Stimulated activated CD8-positive, alpha-beta memory T cell treated with anti-CD3 and anti-CD28 coated beads, Interleukin-7, amount 100 ng/mL, for 1 hour (primary cell): Measurements from ENCODE around the gene CACNA1H.
"Not testable (repeated sequence)": the region's sequence is repeated elsewhere in the genome, so short reads cannot be mapped to it uniquely, and the experiment has no call there.

ENCODE experiments used
- DNase-seq, 2 donors: peaks; one replicate each; pipeline ENCODE4 v3.0.0-alpha.2; 2020; ENCODE audit warnings: low read depth in 2 of 2

Gene CACNA1H

GRCh38 chr16:1192384-1193073, 39.6 kb downstream of the CACNA1H start:
- no peak for DNase-seq

- DNase-seq = no peak
These were observed 40.4 kb downstream of the CACNA1H start for GRCh38 chr16:1193143-1193824.

GRCh38 chr16:1193825-1194581, 41.1 kb downstream of the CACNA1H start:
- DNase-seq = no peak

- DNase-seq = no peak
These were observed 41.9 kb downstream of the CACNA1H start for GRCh38 chr16:1194665-1195392.

GRCh38 chr16:1195393-1195666, 42.4 kb downstream of the CACNA1H start:
- no peak for DNase-seq

DNA sequence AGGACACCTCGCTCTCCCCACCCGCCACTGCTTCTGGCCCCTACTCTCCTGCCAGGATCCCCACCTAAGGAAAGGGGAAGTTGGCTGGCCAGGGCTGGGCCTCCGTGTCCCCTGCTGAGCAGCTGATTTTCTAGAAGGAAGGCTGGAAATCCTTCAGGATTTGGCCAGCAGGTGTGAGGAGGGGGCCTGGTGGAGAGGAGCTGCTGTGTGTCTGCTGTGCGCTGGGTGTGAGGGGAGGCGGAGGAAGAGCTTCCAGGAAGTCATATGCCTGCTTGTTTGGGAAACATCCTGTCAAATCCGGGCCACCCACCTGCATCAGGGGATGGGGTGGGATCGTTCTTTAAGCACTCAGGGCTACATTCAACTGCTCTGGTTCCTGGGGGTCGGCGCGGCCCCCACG, 43.6 kb downstream of the CACNA1H start:
- no peak for DNase-seq

DNA sequence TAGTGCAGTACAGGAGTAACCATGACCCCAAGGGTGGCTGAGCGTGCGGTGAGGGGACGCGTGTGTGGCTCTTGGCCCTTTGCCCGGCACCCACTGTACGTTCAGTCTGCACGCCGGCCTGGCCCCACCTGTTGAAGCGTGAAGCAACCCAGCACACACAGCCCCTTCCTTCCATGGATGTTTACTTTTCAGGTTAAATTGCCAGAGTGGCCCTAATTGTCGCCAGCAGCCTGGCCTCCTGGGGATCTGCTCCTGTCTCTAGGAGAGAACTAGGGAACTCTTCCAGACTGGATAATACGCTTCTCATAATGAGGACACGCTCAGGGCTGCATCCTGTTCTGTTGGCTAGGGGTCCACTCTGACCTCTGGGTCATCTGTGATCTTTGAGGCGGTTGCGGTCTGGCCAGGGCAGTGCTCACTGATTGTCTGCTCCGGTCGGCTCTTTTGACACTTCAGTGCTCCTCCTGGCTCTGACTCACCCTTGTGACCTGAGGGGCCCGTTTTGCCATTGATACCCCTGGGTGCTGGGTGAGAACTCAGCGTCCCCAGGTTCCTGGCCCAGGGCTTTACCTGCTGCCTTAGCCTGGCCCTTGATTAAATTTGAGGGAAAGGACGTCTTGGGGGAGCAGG, 44.4 kb downstream of the CACNA1H start:
- DNase-seq = no peak

- DNase-seq = no peak
These were observed 45.3 kb downstream of the CACNA1H start for GRCh38 chr16:1198194-1198593.

- not testable (repeated sequence) for DNase-seq
These were observed 45.9 kb downstream of the CACNA1H start for GRCh38 chr16:1198671-1199346.

GRCh38 chr16:1199347-1200013, 46.6 kb downstream of the CACNA1H start:
- DNase-seq = no peak

DNA sequence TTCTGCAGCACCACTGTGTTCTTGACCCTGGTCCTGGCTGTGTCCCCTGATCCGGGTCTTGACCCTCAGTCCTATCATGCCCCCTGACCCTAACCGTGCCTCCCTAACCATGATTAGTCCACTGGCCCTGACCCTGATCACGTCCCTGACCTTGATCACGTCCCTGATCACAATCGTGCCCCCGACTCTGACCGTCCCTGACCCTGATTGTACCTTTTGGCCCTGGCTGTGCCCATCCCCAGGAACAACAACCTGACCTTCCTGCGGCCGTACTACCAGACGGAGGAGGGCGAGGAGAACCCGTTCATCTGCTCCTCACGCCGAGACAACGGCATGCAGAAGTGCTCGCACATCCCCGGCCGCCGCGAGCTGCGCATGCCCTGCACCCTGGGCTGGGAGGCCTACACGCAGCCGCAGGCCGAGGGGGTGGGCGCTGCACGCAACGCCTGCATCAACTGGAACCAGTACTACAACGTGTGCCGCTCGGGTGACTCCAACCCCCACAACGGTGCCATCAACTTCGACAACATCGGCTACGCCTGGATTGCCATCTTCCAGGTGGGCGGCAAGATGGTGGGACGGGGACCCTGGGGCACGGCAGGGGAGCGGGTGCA, 47.2 kb downstream of the CACNA1H start:
- no peak for DNase-seq

DNA sequence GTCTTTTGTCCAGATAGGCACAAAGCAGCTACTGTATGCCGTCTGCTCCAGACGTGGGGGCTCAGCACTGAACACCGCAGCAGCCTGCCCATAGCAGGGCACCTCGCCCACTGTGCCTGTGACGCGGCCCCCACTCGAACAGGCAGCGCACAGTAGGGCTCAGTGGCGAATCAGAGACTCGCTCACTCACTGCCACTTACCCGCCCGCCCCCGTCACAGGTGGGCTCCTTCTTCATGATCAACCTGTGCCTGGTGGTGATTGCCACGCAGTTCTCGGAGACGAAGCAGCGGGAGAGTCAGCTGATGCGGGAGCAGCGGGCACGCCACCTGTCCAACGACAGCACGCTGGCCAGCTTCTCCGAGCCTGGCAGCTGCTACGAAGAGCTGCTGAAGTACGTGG, 48.5 kb downstream of the CACNA1H start:
- no peak for DNase-seq

- DNase-seq = no peak
These were observed 49.4 kb downstream of the CACNA1H start for GRCh38 chr16:1202274-1202673.

- no peak for DNase-seq
These were observed 52.0 kb downstream of the CACNA1H start for GRCh38 chr16:1204933-1205332.

DNA sequence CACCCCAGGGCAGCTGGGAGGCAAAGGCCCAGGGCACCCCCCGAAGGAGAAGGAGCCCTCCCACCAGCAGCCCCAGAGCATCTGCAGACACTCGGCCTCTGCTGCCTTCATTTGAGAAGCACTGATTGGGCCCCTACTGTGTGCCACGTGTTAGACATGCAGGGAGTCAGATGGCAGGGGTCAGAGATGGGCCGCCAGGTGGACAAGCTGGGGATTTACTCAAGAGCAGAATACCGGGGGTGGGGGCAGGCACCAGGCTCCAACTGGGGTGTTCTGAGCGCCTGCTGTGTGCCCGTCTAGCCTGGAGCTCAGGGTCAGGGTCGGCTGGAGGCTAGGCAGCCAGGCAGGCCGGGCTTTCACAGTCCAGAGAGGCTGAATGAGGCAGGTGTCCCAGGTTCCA, 53.4 kb downstream of the CACNA1H start:
- DNase-seq = no peak

DNA sequence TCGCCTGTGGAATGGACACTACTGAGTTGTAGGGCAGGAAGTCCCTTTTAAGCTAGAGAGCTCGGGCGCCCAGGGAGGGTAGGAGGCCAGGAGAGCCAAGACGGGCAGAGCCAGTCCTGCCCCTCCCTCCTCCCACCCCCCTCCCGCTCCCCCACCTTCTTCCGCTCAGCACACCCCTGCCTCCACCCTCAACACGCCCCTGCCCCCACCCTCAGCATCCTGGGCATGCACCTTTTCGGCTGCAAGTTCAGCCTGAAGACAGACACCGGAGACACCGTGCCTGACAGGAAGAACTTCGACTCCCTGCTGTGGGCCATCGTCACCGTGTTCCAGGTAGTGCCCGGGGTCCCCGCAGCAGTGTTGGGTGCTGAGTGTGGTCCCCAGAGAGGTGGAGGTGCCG, 53.9 kb downstream of the CACNA1H start:
- no peak for DNase-seq

DNA sequence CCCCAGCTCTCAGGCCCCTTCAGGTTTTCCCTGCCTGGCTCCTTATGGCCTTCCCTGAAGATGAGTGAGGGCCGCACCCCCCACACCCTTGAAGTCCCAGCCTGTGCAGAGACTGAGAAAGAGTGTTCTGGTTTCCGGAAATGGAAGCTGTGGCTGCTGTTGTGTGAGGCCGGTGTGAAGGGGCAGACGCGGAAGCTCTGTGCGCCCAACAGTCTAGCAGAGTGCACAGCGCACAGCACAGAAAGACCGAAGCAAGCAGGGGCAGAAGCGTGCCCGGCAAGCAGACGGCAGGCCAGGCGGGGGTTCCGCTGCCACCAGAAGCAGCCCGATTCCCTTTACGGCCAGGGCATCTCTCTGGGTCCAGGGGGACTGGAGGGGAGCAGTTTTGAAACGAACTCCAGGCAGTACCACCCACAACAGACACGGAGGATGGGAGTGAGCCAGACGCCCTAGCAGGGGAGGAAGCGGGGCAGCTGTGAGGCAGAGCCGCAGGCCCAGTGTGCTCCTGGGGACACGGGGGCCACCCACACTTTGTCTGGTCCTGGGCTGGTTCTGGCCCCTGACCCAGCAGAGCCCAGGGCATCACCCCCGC, 55.4 kb downstream of the CACNA1H start:
- DNase-seq = no peak

DNA sequence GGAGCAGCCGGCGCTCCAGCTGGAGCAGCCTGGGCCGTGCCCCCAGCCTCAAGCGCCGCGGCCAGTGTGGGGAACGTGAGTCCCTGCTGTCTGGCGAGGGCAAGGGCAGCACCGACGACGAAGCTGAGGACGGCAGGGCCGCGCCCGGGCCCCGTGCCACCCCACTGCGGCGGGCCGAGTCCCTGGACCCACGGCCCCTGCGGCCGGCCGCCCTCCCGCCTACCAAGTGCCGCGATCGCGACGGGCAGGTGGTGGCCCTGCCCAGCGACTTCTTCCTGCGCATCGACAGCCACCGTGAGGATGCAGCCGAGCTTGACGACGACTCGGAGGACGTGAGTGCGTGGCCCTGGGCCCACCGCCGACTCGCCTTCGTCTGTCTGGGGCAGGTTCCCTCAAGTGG, 56.2 kb downstream of the CACNA1H start:
- DNase-seq = no peak

- DNase-seq = no peak
These were observed 57.6 kb downstream of the CACNA1H start for GRCh38 chr16:1210461-1210860.
